SJSA1 (cell line): ENCODE measurements around the gene TRPC6. TPM values are rescaled to one million over a fixed set of nuclear protein-coding genes. Genes with fewer than 3 reads are reported as not detected.
"Not testable (repeated sequence)": the region's sequence is repeated elsewhere in the genome, so short reads cannot be mapped to it uniquely, and the experiment has no call there.

Source experiments
- DNase-seq, 2 experiments: peaks; one replicate each; pipeline ENCODE4 v3.0.0-alpha.2; 2015 to 2020; ENCODE audit warnings: low spot score in 2 of 2, low read depth in 1 of 2
- H3K27ac ChIP-seq: fragments of 250-450 bp; sonication (Bioruptor Pico); 2 replicates; pipeline ENCODE4 v1.5.1; 2020; ENCODE audit warnings: mild to moderate bottlenecking, moderate library complexity
- H3K27me3 ChIP-seq: fragments of 250-450 bp; sonication (Bioruptor Pico); replicated peaks from 2 replicates; pipeline ENCODE4 v1.5.1; 2020; ENCODE audit warnings: mild to moderate bottlenecking, moderate library complexity
- H3K36me3 ChIP-seq: fragments of 250-450 bp; sonication (Bioruptor Pico); 2 replicates; pipeline ENCODE4 v1.5.1; 2020; ENCODE audit warnings: mild to moderate bottlenecking
- H3K4me1 ChIP-seq: fragments of 250-450 bp; sonication (Bioruptor Pico); replicated peaks from 2 replicates; pipeline ENCODE4 v1.6.1; 2021; ENCODE audit warnings: mild to moderate bottlenecking
- H3K4me3 ChIP-seq: fragments of 250-450 bp; sonication (Bioruptor Pico); 2 replicates; pipeline ENCODE4 v1.5.1; 2020; ENCODE audit warnings: mild to moderate bottlenecking
- H3K9me3 ChIP-seq: fragments of 250-450 bp; sonication (Bioruptor Pico); replicated peaks from 2 replicates; pipeline ENCODE4 v1.5.1; 2020; ENCODE audit warnings: mild to moderate bottlenecking
- total RNA-seq: library from RNA; depleted of rRNA; stranded (reverse); fragments of >200 nt; shearing (Covaris generic); gene quantifications from 2 replicates; pipeline ENCODE4 v1.2.3, GENCODE V29; 2014

The TRPC6 gene
- total RNA-seq, 1 experiment from 2014 or later = 0.87 TPM

DNA sequence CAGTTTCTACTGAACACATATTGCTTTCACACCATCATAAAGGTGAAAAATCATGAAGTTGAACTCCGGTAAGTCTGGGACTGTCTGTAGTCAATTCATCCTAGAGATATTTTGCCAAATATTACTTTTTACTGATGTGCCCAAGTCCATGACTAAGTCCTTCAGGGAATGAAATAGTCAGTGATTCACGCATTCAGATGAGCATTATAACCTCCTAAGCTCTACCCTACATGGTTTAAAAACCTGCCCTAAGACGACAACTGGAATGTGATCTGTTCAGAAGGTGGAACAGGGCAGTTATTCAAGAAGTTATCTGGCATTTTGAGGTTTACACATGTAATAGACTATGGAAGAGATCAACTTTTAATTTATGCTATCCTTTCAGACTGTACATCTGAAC, 125.6 kb downstream of the TRPC6 start:
- Histone ChIP-seq H3K27ac (no peak overlapping the region), H3K36me3 (no peaks in the 10 kb centered on the region), H3K4me1 (no peaks in the 10 kb centered on the region), H3K9me3 (no peaks in the 10 kb centered on the region), H3K27me3 (no peaks in the 10 kb centered on the region), H3K4me3 (no peak overlapping the region)
- DNase-seq = no peak

DNA sequence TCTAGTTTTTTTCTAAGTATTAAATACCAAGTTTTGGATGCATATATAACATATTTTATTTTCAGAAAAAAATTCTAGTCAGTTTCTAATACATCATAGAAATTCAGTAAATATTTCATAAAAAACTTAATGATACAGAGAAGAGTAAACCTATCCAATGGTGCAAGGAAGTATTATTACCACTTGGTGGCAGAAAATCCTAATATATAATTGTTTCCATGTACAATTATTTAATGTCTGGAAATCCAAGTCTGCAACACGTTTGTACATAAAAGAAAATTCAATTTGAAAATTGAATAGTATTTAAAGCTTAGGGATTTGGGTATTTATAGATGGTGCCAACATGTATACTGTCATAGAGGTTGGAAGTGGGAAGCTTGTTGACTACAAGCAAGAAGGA, 127.0 kb downstream of the TRPC6 start:
- no peak overlapping the region for H3K27ac ChIP-seq
- no peak for DNase-seq
- H3K9me3 ChIP-seq = no peaks in the 10 kb centered on the region
- no peaks in the 10 kb centered on the region for H3K36me3 ChIP-seq
- H3K4me1 ChIP-seq = no peaks in the 10 kb centered on the region
- H3K4me3 ChIP-seq = no peak overlapping the region
- H3K27me3 ChIP-seq = no peaks in the 10 kb centered on the region

DNA sequence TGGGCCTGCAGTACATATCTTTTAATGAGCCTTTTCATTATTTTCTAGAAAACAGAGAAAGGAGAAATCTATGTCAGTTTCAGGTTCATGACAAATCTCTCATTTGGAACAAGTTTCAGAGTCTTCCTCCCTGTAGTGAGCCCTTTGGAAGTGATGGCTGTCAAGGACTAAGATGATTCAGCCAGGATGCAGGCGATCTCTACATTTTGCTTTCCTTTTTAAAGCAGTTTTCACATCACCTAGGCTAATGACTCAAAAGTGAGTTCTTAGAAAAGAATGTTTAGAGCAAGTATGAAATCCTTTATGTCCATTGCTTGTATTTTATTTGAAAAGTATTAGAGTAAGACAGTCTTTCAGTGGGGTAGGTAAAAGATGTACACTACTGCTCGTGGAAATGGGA, 130.1 kb downstream of the TRPC6 start:
- no peaks in the 10 kb centered on the region for H3K27me3 ChIP-seq
- no peak for DNase-seq
- no peaks in the 10 kb centered on the region for H3K36me3 ChIP-seq
- H3K9me3 ChIP-seq = no peaks in the 10 kb centered on the region
- no peak overlapping the region for H3K27ac ChIP-seq
- no peaks in the 10 kb centered on the region for H3K4me1 ChIP-seq
- H3K4me3 ChIP-seq = no peak overlapping the region

DNA sequence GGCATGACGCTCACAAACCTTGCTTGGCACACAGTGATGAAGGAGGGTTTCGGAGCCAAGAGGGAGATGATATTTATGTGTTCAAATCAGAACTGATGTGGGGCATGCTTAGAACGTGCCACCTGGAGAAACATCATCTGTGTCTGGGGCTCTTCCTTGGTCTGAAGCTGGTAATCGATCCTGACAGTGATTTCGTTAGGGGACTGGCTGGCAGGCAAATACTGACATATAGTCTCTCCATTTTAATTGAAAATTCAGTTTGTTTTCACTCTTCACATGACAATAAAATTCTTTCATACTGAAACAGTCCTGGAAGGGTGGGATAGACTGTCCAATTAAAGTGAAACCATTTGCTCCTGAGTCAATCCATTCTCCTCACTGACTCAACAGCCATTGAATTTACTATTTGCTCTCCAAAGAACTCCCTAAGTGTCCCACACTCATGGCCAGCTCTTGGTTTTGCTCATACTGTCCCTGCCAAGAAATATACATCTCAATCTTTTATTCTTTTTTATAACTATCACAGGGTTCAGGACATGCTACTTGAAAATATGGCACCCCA, 134.8 kb downstream of the TRPC6 start:
- DNase-seq = no peak
- Histone ChIP-seq H3K4me3 (no peak overlapping the region), H3K27ac (no peak overlapping the region), H3K27me3 (no peaks in the 10 kb centered on the region), H3K9me3 (no peaks in the 10 kb centered on the region), H3K4me1 (peaks cover 10% of the 10 kb centered on the region), H3K36me3 (no peaks in the 10 kb centered on the region)

DNA sequence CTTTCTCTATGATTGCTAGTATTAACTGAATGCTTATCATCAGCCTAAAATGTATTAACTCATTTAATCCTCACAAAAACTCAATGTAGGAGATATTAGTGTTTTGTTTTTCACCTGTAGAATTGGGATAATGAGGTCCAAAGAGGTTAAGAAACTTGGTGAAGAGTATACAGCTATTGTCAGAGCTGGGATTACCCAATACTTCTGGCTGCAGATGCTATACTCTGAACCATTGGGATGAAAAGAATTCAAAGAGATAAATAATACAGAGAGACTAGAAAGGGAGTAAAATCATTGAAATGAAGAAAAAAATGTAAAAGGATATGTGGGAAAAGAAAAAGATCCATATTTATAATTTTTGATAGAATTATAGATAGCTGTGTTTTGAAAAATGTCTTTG, 137.1 kb downstream of the TRPC6 start:
- Histone ChIP-seq H3K27ac (peak overlapping the region; percentile 68), H3K27me3 (no peaks in the 10 kb centered on the region), H3K9me3 (no peaks in the 10 kb centered on the region), H3K4me1 (peaks cover 10% of the 10 kb centered on the region), H3K36me3 (no peaks in the 10 kb centered on the region), H3K4me3 (no peak overlapping the region)
- no peak for DNase-seq

DNA sequence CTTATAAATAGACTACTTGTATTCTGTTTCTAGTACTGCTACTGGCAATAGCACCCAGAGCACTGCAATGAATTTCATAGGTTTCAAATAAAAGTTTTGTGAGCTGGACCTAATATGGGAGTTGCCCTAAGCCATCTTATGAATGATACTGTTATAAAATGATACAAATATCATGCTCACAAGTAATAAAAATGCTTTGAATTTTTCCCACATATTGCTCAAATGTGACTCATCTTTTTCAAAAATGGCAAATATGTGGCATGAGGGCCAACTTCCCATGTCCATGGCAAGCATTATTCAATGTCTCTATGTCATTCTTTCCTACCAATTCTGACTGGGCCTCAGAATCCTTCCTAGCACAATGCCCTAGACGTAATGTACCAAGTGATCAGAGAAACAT, 137.6 kb downstream of the TRPC6 start:
- H3K36me3 ChIP-seq = no peaks in the 10 kb centered on the region
- no peak for DNase-seq
- H3K27me3 ChIP-seq = no peaks in the 10 kb centered on the region
- H3K4me3 ChIP-seq = no peak overlapping the region
- H3K4me1 ChIP-seq = peaks cover 10% of the 10 kb centered on the region
- H3K27ac ChIP-seq = peak overlapping the region; percentile 68
- H3K9me3 ChIP-seq = no peaks in the 10 kb centered on the region

DNA sequence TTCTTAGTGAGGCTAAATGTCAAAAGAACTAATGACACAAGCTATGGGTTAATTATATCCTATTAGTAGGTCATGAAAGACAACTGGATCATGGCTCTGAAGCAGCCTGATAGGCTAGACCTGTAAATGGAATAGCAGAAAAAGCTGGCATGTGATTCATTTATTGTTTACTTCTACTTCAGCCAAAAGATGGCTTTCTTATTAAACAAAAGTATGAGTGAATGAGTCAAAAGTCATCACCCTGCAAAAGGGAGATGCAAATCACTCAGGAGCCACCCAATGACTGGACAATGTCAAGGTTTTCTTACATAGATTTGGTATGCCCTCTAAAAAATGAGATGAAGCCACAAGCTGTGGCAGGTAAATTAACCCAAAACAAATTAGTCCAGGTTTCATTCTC, 138.0 kb downstream of the TRPC6 start:
- peak overlapping the region; percentile 68 for H3K27ac ChIP-seq
- no peak for DNase-seq

DNA sequence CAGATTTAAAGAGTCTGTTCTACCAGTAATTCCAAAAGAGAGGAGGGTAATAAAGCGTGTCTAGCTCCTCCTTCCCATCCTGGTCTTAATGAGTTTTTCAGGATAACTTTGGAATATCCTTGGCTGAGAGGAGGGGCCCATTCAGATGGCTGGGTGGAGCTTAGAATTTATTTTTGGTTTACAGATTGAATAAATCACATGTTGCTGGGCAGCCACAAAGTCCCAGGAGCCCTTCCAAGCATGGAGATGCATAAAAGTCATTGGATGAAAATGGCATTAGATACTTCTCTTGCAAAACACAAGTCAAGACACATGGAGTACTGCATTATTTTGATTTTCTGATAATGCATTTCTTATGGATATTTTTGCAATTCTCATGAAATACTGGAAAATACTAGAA, 139.0 kb downstream of the TRPC6 start:
- Histone ChIP-seq H3K4me3 (no peak overlapping the region), H3K27ac (no peak overlapping the region)
- no peak for DNase-seq

More for the DNA sequence above, 138.0 kb downstream of the TRPC6 start:
- no peak overlapping the region for H3K4me3 ChIP-seq
- H3K36me3 ChIP-seq = no peaks in the 10 kb centered on the region
- peaks cover 10% of the 10 kb centered on the region for H3K4me1 ChIP-seq
- H3K9me3 ChIP-seq = no peaks in the 10 kb centered on the region
- no peaks in the 10 kb centered on the region for H3K27me3 ChIP-seq

DNA sequence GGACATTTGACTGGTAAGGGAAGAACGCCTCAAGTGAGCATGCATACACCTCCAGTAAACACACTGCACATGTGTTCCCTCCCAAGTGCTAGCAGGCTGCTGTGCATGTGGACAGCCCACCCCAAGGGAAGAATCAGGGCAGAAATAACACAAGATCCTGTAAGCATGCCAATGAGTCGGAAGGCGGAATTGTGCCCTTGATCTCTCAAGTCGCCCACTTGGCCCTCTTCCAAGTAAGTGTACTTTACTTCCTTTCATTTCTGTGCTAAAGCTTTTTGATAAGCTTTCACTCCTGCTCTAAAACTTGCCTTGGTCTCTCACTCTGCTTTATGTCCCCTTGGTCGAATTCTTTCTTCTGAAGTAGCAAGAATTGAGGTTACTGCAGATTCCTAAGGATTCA, 139.6 kb downstream of the TRPC6 start:
- Histone ChIP-seq H3K27ac (no peak overlapping the region), H3K4me1 (peaks cover 10% of the 10 kb centered on the region), H3K36me3 (no peaks in the 10 kb centered on the region), H3K4me3 (no peak overlapping the region), H3K27me3 (no peaks in the 10 kb centered on the region), H3K9me3 (no peaks in the 10 kb centered on the region)
- no peak for DNase-seq

More for the DNA sequence above, 139.0 kb downstream of the TRPC6 start:
- Histone ChIP-seq H3K36me3 (no peaks in the 10 kb centered on the region), H3K4me1 (peaks cover 10% of the 10 kb centered on the region), H3K9me3 (no peaks in the 10 kb centered on the region), H3K27me3 (no peaks in the 10 kb centered on the region)

DNA sequence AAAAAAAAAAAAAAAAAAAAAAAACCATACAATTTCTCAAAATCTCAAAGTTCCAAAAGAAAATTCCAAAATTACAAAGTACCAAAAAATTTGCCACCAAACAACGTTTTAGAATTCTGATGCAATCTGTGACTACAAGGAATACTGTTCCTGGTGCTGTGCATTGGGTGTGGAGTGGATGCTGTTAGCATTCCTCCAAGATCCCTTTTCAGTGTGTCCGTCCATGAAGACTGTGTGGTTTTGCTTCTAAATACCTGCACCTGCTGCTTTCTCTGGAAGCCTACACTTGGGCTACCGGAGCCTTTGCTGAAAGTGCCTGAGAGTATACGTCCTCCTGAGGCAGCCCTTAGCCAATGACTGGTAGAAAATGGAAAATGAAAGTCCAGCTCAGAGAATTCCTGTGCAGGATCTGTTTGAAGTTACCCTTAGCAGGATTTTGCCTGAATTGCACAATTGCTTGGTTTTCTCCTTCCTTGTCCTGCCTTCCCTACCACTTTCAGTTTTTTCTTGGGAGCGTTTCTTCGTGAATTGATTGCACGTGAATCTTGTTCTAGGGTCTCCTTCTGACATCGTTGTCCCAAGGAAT, 140.8 kb downstream of the TRPC6 start:
- no peak overlapping the region for H3K27ac ChIP-seq
- peaks cover 10% of the 10 kb centered on the region for H3K4me1 ChIP-seq
- no peak overlapping the region for H3K4me3 ChIP-seq
- no peaks in the 10 kb centered on the region for H3K36me3 ChIP-seq
- DNase-seq = no peak
- no peaks in the 10 kb centered on the region for H3K9me3 ChIP-seq
- no peaks in the 10 kb centered on the region for H3K27me3 ChIP-seq

DNA sequence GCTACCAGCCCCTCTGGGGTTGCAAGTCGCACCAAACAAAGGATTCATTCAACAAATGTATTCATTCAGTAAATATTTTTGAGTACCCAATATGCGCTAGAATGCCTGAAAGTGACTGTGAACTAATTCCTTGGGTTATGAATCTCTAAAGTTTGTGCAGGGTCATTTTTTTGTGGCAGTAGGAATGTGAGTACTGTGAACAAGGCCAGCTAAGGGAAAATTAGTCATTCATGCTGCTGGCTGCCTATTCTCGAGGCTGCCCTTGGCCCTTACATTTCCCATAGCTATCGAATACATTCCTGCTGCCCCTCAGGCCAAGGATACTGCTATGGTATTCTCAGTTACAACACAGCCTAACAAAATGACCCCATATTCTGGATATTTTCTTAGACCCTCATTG, 141.6 kb downstream of the TRPC6 start:
- no peak for DNase-seq
- Histone ChIP-seq H3K9me3 (no peaks in the 10 kb centered on the region), H3K36me3 (no peaks in the 10 kb centered on the region), H3K4me1 (peaks cover 10% of the 10 kb centered on the region), H3K27ac (no peak overlapping the region; the same call in 1 of the 2 replicates), H3K27me3 (no peaks in the 10 kb centered on the region), H3K4me3 (no peak overlapping the region)

DNA sequence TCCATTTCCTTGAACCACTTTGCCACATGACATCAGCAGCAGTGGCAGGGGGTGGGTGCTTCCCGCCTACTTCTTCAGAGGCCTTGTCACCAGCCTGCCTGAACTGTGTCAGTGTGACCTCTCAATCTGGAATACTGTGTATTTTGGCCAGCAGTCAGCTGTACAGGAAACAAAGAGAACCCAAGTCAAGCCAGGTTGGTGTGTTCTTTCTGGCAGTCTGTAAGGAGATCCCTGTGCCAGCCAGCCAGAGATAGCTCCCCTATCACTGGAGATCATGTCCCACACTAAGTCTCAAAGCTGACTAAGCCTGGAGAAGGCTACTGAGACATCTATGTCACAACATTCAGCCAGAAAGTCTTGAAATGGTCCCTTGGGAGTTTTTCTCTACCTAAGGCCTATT, 142.1 kb downstream of the TRPC6 start:
- Histone ChIP-seq H3K27me3 (no peaks in the 10 kb centered on the region), H3K27ac (no peak overlapping the region; the same call in 1 of the 2 replicates), H3K9me3 (no peaks in the 10 kb centered on the region), H3K36me3 (no peaks in the 10 kb centered on the region), H3K4me3 (no peak overlapping the region), H3K4me1 (peaks cover 10% of the 10 kb centered on the region)
- no peak for DNase-seq

DNA sequence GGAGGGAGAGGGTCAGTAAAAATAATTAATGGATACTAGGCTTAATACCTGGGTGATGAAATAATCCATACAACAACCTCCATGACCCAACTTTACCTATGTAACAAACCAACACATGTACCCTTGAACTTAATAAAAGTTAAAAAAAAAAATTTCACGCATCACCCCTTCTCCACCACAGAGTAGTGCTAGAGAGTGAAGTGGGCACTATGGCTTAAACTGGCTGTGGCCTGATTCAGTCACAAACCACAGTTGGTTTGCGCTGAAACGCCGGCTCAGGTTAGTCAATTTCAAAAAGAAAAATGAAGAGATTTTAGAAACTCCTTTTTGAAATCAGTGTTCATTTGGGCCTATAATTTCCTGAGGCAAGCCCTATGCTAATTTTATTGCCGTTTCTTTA, 144.3 kb downstream of the TRPC6 start:
- H3K27ac ChIP-seq = no peak overlapping the region
- no peaks in the 10 kb centered on the region for H3K36me3 ChIP-seq
- H3K9me3 ChIP-seq = no peaks in the 10 kb centered on the region
- no peaks in the 10 kb centered on the region for H3K27me3 ChIP-seq
- no peaks in the 10 kb centered on the region for H3K4me1 ChIP-seq
- H3K4me3 ChIP-seq = no peak overlapping the region
- no peak for DNase-seq

DNA sequence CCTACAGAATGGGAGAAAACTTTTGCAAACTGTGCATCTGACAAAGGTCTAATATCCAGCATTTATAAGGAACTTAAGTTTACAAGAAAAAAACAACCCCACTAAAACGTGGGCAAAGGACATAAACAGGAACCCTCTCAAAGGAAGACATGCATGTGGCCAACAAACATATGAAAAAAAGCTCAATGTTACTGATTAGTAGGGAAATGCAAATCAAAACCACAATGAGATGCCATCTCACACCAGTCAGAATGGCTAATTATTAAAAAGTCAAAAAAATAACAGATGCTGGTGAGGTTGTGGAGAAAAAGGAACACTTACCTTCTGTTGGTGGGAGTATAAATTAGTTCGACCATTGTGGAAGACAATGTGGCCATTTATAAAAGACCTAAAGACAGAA, 145.1 kb downstream of the TRPC6 start:
- H3K27me3 ChIP-seq, H3K27ac ChIP-seq, H3K9me3 ChIP-seq, H3K36me3 ChIP-seq, H3K4me3 ChIP-seq, H3K4me1 ChIP-seq, DNase-seq: not testable (repeated sequence)

DNA sequence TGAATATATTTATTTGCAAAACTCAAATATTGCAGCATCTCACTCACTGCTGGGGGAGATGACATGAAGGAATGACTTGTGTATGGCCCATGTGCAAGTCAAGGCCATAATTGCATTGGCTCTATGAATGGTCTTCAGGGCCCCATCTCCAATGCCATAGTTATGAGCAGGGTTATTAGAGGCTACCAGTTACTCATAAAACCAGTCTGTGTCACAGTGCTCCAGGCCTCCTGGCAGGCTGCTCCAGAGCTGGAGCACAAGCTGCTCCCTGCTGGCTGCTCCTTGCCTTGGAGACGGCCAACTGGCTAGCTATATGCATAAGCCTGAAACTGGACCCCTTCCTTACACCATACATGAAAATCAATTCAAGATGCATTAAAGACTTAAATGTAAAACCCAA, 145.7 kb downstream of the TRPC6 start:
- Histone ChIP-seq H3K4me1 (no peaks in the 10 kb centered on the region), H3K27ac (no peak overlapping the region), H3K4me3 (no peak overlapping the region), H3K27me3 (no peaks in the 10 kb centered on the region), H3K36me3 (no peaks in the 10 kb centered on the region), H3K9me3 (no peaks in the 10 kb centered on the region)
- DNase-seq = no peak
